Ascending aorta (tissue), 2 donors: ENCODE data around the gene GGCX. TPM values are rescaled to one million over a fixed set of nuclear protein-coding genes. Genes with fewer than 3 reads are reported as not detected.

Experiments used
- DNase-seq, 2 donors: peaks; one replicate each; pipeline ENCODE4 v3.0.0-alpha.2; 2019; ENCODE audit warnings: low spot score in 2 of 2
- H3K27ac ChIP-seq, 2 donors: fragments of 200-600 bp; sonication (generic); one replicate each; pipeline ENCODE4 v1.5.1; 2016 to 2017; ENCODE audit warnings: mild to moderate bottlenecking in 1 of 2
- H3K27me3 ChIP-seq: fragments of 200-600 bp; sonication (generic); one replicate; pipeline ENCODE4 v1.5.1; 2017
- H3K36me3 ChIP-seq, 2 donors: fragments of 200-600 bp; sonication (generic); one replicate each; pipeline ENCODE4 v1.5.1; 2016
- H3K4me1 ChIP-seq, 2 donors: fragments of 200-600 bp; sonication (generic); one replicate each; pipeline ENCODE4 v1.5.1; 2016 to 2017; ENCODE audit warnings: mild to moderate bottlenecking in 1 of 2
- H3K4me3 ChIP-seq, 2 donors: fragments of 200-600 bp; sonication (generic); one replicate each; pipeline ENCODE4 v1.5.1; 2016 to 2017; ENCODE audit warnings: mild to moderate bottlenecking in 1 of 2
- H3K9me3 ChIP-seq, 2 donors: fragments of 200-600 bp; sonication (generic); one replicate each; pipeline ENCODE4 v1.5.1; 2016
- intact Hi-C: fragments of 100-400 bp; cut with DNase I; formaldehyde crosslinking; loops from one replicate; pipeline ENCODE4 v1.15.1; 2023
- total RNA-seq: library from RNA; depleted of rRNA; stranded (reverse); fragments of >200 nt; gene quantifications from one replicate; pipeline ENCODE4 v1.1.0, GENCODE V29; 2016
- TF ChIP-seq, protein P1 (sequence below), 3 experiments: fragments of 200-600 bp in 2 of 3; fragments of 450-650 bp in 1 of 3; sonication (generic) in 2 of 3; IDR thresholded peaks; one replicate each; pipeline ENCODE4 v1.5.1; 2016 to 2019; ENCODE audit warnings: antibody characterized with exemption in 3 of 3, mild to moderate bottlenecking in 1 of 3, moderate library complexity in 1 of 3

GGCX gene
- total RNA-seq, 1 donor from 2014 or later, result 31.9 TPM

DNA sequence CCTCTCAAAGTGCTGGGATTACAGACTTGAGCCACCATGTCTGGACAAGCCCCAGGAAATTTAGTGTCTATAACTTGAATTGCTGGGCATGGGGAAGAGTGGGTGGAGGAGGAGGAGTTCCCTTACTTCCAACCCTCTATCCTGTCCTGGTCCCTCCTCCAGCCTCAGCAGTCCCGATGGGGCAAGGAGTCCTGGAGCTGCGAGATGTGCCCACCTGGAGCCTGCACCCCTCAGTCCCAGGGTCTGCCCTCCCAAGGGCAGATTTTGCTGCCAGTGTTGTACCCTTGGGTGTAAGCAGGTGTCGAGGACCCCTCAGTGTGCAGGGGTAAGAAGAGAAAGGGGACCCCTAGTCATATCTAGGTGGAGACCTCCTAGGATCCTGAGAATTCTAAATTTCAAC, 18.9 kb upstream of the GGCX start:
- TF ChIP-seq, protein P1, sequence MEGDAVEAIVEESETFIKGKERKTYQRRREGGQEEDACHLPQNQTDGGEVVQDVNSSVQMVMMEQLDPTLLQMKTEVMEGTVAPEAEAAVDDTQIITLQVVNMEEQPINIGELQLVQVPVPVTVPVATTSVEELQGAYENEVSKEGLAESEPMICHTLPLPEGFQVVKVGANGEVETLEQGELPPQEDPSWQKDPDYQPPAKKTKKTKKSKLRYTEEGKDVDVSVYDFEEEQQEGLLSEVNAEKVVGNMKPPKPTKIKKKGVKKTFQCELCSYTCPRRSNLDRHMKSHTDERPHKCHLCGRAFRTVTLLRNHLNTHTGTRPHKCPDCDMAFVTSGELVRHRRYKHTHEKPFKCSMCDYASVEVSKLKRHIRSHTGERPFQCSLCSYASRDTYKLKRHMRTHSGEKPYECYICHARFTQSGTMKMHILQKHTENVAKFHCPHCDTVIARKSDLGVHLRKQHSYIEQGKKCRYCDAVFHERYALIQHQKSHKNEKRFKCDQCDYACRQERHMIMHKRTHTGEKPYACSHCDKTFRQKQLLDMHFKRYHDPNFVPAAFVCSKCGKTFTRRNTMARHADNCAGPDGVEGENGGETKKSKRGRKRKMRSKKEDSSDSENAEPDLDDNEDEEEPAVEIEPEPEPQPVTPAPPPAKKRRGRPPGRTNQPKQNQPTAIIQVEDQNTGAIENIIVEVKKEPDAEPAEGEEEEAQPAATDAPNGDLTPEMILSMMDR (IDR thresholded peaks at IDR 0.05), result no peak
- no peak for DNase-seq
- H3K4me3 ChIP-seq, result no peak overlapping the region
- no peak overlapping the region for H3K27ac ChIP-seq
- intact Hi-C loops, result no loop called here
- H3K36me3 ChIP-seq, result no peaks in the 10 kb centered on the region
- H3K27me3 ChIP-seq, result no peaks in the 10 kb centered on the region
- no peaks in the 10 kb centered on the region for H3K9me3 ChIP-seq
- peaks cover 0 to 8% of the 10 kb centered on the region in 2 donors for H3K4me1 ChIP-seq

DNA sequence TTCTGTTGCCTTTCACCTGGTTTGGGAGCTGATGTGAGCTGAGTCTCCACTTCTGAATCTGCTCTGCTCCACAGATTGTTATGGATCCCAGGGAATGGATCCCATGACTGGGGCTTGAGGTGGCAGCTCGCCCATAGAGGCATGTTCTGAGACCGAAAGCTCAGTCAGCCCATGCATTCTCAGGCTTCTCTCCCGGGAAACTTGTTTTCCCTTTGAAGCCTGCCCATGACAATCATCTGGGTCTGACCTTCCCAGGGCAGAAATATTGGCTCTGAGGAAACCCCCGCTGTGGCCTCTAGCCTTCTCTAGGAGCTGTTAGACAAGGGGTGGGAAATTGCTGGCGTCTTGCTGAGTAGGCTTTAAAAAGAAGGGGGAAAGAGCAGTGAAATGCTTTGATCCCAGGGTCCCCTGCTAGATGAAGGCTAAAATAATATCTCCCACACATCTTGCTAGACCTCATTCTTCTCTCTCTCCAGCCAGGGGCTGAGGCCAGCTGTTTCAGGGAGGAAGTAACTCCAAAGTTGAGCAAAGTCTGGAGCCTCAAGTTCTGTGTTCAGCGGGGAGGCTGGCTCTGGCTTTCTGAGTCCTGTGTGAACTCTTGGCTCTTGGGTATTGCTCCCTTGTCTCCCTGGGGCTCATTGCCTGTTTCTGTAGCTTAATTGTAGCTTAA, 18.1 kb upstream of the GGCX start:
- intact Hi-C loops, result no loop called here
- TF ChIP-seq, protein P1 (IDR thresholded peaks at IDR 0.05), result no peak
- Histone ChIP-seq H3K9me3 (no peaks in the 10 kb centered on the region), H3K36me3 (no peaks in the 10 kb centered on the region), H3K4me3 (no peak overlapping the region), H3K27ac (peak overlapping the region; percentile 44 to 52), H3K27me3 (no peaks in the 10 kb centered on the region), H3K4me1 (peaks cover 0 to under 1% of the 10 kb centered on the region in 2 donors)
- DNase-seq, result no peak

DNA sequence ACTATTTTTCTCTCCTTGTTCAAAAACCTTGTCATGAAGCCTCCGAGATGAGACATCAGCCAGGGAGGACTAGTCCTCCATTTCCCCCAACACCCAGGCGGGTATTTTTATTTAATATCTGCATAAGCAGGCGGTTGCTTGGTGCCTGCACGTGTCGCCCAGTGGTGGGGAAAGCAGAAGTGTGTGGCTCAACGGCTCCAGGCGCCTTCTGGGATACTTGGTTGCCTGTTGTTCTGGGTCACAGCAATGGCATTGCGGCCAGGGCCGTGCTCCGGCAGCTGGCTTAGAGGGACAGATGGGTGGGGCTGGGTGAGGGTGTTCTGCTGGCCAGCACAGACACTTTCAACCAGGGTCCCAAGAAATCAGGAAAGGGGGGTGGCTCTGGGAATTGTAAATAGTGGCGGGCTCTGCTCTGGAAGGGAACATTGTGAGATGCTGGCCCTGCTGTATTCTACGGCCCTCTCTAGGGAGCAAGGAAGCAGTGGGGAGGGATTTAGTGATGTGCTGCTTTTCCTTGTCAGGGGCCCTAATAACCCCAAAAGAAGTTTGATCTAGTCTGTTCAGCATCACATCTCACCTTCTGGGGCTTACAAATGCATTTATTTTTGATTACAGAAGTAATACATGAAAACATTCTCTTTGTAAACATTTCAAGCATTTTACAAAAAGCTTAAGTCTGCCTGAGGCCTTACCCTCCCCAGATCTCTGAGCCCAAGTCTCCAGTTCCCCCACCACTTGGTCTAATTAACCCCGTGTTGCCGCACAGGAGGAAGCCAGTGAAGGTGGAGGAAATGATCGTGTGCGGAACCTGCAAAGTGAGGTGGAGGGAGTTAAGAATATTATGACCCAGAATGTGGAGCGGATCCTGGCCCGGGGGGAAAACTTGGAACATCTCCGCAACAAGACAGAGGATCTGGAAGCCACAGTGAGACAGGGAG, 17.2 kb upstream of the GGCX start:
- Histone ChIP-seq H3K4me1 (no peaks in the 10 kb centered on the region), H3K4me3 (peak overlapping the region; percentile 24 to 39), H3K27ac (peak overlapping the region; percentile 44 to 52), H3K27me3 (no peaks in the 10 kb centered on the region), H3K9me3 (no peaks in the 10 kb centered on the region), H3K36me3 (no peaks in the 10 kb centered on the region)
- peak in 1 of 2 donors; percentile 75 for DNase-seq
- TF ChIP-seq, protein P1 (IDR thresholded peaks at IDR 0.05), result no peak
- intact Hi-C loops, result no loop called here

DNA sequence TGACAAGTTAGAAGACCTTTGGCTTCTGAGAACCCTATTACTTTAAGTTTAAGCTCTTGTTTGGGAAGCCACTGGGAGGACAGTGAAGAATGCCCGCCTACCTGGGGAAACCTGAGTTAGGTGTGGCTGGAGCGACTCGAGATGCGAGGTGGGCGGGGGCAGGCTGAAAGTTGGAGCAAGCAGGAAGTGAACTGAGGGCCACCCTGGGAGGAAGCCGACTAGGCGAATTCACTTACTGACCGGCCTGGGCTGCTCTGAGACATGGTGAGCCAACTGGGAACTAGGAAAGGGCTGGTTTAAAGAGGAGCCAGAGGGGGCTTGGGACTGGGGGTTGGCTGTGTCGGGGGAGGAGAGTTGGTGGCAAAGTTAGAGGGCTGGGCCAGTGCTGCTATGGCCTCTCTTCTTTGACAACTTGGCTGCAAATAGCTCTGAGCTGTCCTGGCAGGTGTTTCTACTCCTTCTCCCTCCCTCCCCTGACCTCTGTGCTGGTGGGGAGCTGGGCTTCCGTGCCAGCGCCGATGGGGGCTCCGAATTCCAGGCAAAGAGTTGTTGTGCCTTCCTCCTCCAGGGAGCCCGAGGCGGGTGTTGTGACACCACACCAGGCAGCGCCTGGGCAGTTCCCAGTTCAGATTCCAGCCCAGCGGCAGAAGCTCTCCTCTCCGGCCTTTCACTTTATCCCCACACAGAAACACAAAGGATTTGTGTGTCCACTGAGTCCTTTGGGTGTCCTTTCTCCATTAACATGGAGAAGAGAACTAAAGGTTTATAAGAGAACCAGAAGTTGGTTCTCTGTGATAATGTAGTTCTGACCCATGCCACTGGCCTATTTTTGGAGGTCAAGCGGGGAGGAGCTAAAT, 16.3 kb upstream of the GGCX start, which contains the start of gene VAMP8:
TSS of gene VAMP8 (plus strand) at position 201 of the 857 bp plus-strand sequence. CDS start at position 262, 61 bp downstream.
- Histone ChIP-seq H3K4me3 (peak within 1 kb of the TSS; percentile 24 to 39), H3K4me1 (no peaks in the 10 kb centered on the region), H3K9me3 (no peaks in the 10 kb centered on the region), H3K36me3 (no peaks in the 10 kb centered on the region), H3K27ac (peak within 1 kb of the TSS; percentile 44 to 52), H3K27me3 (no peaks in the 10 kb centered on the region)
- intact Hi-C loops, result no loop called here
- DNase-seq, result no peak
- TF ChIP-seq, protein P1 (IDR thresholded peaks at IDR 0.05), result no peak

DNA sequence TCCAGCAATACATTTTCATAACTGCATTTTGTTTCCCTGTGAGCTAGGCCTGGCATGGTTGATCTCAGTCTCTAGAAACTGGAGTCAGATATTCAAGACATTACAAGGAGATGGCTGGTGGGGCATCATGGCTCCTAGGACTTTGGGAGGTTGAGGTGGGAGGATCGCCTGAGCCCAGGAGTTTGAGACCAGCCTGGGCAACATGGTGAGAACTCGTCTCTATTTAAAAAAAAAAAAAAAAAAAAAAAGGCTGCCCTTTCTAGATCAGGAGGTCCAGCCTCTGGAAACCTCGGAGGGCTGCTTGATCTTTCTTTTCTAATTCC, 15.7 kb upstream of the GGCX start:
- H3K36me3 ChIP-seq, result no peaks in the 10 kb centered on the region
- H3K27me3 ChIP-seq, result no peaks in the 10 kb centered on the region
- peak overlapping the region in 1 of 2 donors; percentile 39 for H3K4me3 ChIP-seq
- TF ChIP-seq, protein P1 (IDR thresholded peaks at IDR 0.05), result no peak
- H3K4me1 ChIP-seq, result no peaks in the 10 kb centered on the region
- peak overlapping the region in 1 of 2 donors; percentile 44 for H3K27ac ChIP-seq
- intact Hi-C loops, result no loop called here
- DNase-seq, result no peak
- H3K9me3 ChIP-seq, result no peaks in the 10 kb centered on the region
